Measurements from ENCODE around the gene LRRC14B.

Gene LRRC14B

GRCh38 chr5:162565-163337, 28.5 kb upstream of the LRRC14B start (continued):
- no peak for TF ChIP-seq ZBTB20 (tag by site-specific recombination; IDR thresholded peaks at IDR 0.05)
- no peak for TF ChIP-seq ELK4 (IDR thresholded peaks at IDR 0.05; ENCODE audit: borderline replicate concordance, low read depth, low read length)
- no peak for TF ChIP-seq ZNF24 (tag by site-specific recombination; IDR thresholded peaks at IDR 0.05)

DNA sequence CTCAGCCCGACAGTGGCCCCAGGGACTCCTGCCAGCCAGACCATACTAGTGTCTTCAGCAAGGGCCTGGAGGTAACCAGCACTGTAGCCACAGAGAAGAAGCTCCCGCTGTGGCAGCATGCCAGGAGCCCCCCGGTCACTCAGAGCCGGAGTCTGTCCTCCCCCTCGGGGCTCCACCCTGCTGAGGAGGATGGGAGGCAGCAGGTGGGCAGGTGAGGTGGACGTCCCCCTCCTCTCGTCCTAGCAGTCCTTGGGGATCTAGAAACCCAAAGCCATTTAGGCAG, 28.0 kb upstream of the LRRC14B start:
- TF ChIP-seq ZNF211 (tag by site-specific recombination; IDR thresholded peaks at IDR 0.05; ENCODE audit: low read depth) (no peak), TCF7L2 (IDR thresholded peaks at IDR 0.05; ENCODE audit: borderline replicate concordance, low read depth, low read length) (no peak), ZNF701 (tag by site-specific recombination; IDR thresholded peaks at IDR 0.05) (no peak), ZNF140 (tag by site-specific recombination; IDR thresholded peaks at IDR 0.05) (no peak), ZNF202 (tag by site-specific recombination; IDR thresholded peaks at IDR 0.05; ENCODE audit: borderline replicate concordance) (no peak), KLF8 (tag by site-specific recombination; IDR thresholded peaks at IDR 0.05) (no peak), ZNF830 (tag by site-specific recombination; IDR thresholded peaks at IDR 0.05; ENCODE audit: low read depth) (no peak), ZNF571 (tag by site-specific recombination; IDR thresholded peaks at IDR 0.05) (no peak)
- TF ChIP-seq, protein P1, sequence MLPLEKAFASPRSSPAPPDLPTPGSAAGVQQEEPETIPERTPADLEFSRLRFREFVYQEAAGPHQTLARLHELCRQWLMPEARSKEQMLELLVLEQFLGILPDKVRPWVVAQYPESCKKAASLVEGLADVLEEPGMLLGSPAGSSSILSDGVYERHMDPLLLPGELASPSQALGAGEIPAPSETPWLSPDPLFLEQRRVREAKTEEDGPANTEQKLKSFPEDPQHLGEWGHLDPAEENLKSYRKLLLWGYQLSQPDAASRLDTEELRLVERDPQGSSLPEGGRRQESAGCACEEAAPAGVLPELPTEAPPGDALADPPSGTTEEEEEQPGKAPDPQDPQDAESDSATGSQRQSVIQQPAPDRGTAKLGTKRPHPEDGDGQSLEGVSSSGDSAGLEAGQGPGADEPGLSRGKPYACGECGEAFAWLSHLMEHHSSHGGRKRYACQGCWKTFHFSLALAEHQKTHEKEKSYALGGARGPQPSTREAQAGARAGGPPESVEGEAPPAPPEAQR (tag by site-specific recombination; IDR thresholded peaks at IDR 0.05), result no peak
- TF ChIP-seq, protein P2, sequence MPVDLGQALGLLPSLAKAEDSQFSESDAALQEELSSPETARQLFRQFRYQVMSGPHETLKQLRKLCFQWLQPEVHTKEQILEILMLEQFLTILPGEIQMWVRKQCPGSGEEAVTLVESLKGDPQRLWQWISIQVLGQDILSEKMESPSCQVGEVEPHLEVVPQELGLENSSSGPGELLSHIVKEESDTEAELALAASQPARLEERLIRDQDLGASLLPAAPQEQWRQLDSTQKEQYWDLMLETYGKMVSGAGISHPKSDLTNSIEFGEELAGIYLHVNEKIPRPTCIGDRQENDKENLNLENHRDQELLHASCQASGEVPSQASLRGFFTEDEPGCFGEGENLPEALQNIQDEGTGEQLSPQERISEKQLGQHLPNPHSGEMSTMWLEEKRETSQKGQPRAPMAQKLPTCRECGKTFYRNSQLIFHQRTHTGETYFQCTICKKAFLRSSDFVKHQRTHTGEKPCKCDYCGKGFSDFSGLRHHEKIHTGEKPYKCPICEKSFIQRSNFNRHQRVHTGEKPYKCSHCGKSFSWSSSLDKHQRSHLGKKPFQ (tag by site-specific recombination; IDR thresholded peaks at IDR 0.05), result no peak
- TF ChIP-seq, protein P3, sequence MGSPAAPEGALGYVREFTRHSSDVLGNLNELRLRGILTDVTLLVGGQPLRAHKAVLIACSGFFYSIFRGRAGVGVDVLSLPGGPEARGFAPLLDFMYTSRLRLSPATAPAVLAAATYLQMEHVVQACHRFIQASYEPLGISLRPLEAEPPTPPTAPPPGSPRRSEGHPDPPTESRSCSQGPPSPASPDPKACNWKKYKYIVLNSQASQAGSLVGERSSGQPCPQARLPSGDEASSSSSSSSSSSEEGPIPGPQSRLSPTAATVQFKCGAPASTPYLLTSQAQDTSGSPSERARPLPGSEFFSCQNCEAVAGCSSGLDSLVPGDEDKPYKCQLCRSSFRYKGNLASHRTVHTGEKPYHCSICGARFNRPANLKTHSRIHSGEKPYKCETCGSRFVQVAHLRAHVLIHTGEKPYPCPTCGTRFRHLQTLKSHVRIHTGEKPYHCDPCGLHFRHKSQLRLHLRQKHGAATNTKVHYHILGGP (tag by site-specific recombination; IDR thresholded peaks at IDR 0.05), result no peak
- TF ChIP-seq, protein P4, sequence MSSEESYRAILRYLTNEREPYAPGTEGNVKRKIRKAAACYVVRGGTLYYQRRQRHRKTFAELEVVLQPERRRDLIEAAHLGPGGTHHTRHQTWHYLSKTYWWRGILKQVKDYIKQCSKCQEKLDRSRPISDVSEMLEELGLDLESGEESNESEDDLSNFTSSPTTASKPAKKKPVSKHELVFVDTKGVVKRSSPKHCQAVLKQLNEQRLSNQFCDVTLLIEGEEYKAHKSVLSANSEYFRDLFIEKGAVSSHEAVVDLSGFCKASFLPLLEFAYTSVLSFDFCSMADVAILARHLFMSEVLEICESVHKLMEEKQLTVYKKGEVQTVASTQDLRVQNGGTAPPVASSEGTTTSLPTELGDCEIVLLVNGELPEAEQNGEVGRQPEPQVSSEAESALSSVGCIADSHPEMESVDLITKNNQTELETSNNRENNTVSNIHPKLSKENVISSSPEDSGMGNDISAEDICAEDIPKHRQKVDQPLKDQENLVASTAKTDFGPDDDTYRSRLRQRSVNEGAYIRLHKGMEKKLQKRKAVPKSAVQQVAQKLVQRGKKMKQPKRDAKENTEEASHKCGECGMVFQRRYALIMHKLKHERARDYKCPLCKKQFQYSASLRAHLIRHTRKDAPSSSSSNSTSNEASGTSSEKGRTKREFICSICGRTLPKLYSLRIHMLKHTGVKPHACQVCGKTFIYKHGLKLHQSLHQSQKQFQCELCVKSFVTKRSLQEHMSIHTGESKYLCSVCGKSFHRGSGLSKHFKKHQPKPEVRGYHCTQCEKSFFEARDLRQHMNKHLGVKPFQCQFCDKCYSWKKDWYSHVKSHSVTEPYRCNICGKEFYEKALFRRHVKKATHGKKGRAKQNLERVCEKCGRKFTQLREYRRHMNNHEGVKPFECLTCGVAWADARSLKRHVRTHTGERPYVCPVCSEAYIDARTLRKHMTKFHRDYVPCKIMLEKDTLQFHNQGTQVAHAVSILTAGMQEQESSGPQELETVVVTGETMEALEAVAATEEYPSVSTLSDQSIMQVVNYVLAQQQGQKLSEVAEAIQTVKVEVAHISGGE (tag by site-specific recombination; conservative IDR thresholded peaks at IDR 0.05; ENCODE audit: low read depth), result no peak
- ChIA-PET POLR2A (no interaction called here), CTCF (interaction anchor here (0.6 kb wide), 1 partner anchor 39 kb away, joined by 4 read pairs; no protein-coding TSS in a partner anchor)
- Histone ChIP-seq H3K27ac (ENCODE audit: extremely low read depth, low read depth, low read length) (no peak overlapping the region), H3K4me1 (ENCODE audit: control insufficient read depth, insufficient read depth, low read length) (no peaks in the 10 kb centered on the region; the same call in 1 of the 2 replicates), H3K4me3 (ENCODE audit: low read depth, low read length) (no peak overlapping the region), H3K36me3 (ENCODE audit: control insufficient read depth in 2 of 2, insufficient read depth in 1 of 2, low read length in 2 of 2) (no peaks in the 10 kb centered on the region), H3K9me3 (ENCODE audit: control insufficient read depth, insufficient read depth, low read depth, low read length) (no peaks in the 10 kb centered on the region)
